Activated T-cell treated with anti-CD3 and anti-CD28 coated beads for 4 hours (primary cell): ENCODE results near the gene VWF.

Experiments used
- DNase-seq: peaks from one replicate; pipeline ENCODE4 v3.0.0-alpha.2; 2020

Gene VWF

GRCh38 chr12:6056406-6057240 is 67.8 kb downstream of the VWF start:
- DNase-seq: peak; percentile 10

DNA sequence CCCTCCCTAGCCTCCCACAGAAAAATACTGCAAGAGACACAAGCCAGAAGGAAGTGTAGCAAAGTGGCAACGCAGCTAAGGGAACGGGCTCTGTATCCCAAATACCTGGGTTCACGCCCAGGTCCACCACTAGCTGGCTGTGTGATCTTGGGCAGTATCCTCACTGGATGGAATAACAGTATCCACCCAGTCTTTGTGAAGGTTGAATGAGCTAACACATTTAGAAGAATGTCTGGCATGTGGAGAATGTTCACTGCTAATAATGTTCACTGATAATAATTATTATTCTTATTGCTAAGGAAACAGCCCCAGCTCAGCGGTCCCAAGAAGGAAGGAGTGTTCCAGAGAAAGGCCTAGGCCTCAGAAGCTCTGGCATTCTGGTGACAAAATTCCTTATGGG is 70.9 kb downstream of the VWF start:
- DNase-seq: no peak

GRCh38 chr12:6052940-6053329 is 71.5 kb downstream of the VWF start:
- no peak for DNase-seq

GRCh38 chr12:6052206-6052939 is 72.1 kb downstream of the VWF start:
- DNase-seq: no peak

GRCh38 chr12:6049992-6050391 is 74.5 kb downstream of the VWF start:
- no peak for DNase-seq

- DNase-seq: no peak
Observed at GRCh38 chr12:6049587-6049986, 74.9 kb downstream of the VWF start.

GRCh38 chr12:6047249-6048237 is 76.9 kb downstream of the VWF start:
- no peak for DNase-seq

GRCh38 chr12:6046511-6047180 is 77.8 kb downstream of the VWF start:
- DNase-seq: no peak

GRCh38 chr12:6045438-6045837 is 79.0 kb downstream of the VWF start:
- no peak for DNase-seq

- DNase-seq: no peak
Observed at GRCh38 chr12:6044082-6044481, 80.4 kb downstream of the VWF start.

- no peak for DNase-seq
Observed at GRCh38 chr12:6042446-6042845, 82.0 kb downstream of the VWF start.

- no peak for DNase-seq
Observed at GRCh38 chr12:6041891-6042290, 82.6 kb downstream of the VWF start.

DNA sequence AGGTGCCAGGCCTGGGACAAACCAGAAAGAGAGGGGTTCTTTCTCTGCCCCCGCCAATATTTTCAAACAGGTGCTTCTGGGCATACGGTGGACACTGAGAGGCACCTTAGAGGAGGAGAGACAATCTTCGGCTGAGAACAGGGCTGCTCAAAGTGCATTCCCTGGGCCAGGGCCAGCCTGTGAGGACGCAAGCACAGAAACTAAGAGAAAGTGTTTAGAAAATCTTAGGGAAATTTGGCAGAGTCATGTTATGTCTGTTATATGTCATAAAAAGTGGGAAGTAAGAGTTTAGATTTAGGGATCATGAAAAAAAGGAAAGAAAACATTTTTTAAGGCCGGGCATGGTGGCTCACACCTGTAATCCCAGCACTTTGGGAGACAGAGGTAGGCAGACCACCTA is 83.7 kb downstream of the VWF start:
- no peak for DNase-seq

GRCh38 chr12:6039894-6040601 is 84.4 kb downstream of the VWF start:
- peak; percentile 30 for DNase-seq

- peak; percentile 7 for DNase-seq
Observed at GRCh38 chr12:6038160-6038559, 86.3 kb downstream of the VWF start.

- DNase-seq: no peak
Observed at GRCh38 chr12:6037459-6037858, 87.0 kb downstream of the VWF start.

DNA sequence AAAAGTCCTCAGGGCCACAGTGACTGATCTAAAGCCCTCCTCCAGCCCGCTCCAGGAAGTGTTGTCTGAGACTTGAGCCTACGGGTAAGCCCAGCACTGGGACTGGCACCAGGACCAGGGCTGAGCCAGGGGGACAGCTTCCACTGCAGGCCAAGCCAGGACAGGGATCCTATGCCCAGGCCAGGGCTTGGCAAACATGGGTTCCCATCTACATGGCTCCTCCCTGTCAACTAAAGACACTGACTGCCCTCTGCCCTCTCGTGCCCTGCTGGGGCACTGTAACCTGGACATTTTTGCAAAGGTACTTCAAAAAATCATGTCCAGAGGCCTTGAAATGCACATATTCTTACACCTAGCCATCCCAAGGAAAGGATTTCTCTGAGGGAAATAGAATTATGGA is 88.0 kb downstream of the VWF start:
- no peak for DNase-seq

- DNase-seq: no peak
Observed at GRCh38 chr12:6034596-6034995, 89.9 kb downstream of the VWF start.

DNA sequence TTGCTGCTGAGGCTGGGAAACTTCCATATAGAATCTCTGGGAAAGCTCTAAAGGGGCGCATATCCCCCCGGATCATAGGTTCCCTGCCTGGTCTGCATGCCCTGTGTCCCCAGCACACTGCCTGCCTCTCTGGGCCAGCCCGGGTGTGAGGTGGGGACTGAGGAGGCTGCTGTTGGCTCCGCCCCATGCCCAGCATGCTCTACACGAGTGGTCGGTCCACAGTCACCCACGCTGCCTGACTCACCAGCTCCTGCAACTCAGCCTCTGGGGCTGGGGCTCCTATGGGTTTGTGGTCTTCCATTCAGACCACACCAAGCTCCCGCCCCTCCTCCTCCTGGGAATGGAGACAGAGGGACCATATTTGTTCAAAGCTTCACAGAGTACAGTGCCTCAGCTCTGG is 90.9 kb downstream of the VWF start:
- DNase-seq: no peak

DNA sequence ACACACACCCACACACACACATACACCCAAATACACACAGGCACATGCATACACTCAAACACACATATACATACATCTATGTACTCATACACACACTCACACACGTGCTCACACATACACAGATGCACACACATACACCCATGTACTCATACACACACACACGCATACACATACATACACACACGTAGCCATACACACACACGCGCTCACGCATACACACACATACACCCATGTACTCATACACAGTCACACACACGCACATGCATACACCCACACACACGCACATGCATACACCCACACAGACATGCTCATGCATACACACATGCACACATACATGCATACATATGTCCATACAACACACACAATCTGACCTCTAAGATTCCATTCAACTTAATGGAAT is 91.7 kb downstream of the VWF start:
- DNase-seq: no peak

- DNase-seq: no peak
Observed at GRCh38 chr12:6031001-6031400, 93.5 kb downstream of the VWF start.

GRCh38 chr12:6030081-6030480 is 94.4 kb downstream of the VWF start:
- DNase-seq: no peak
